Activated T-cell treated with anti-CD3 and anti-CD28 coated beads, Interleukin-2, amount 50 U/mL, for 72 hours (primary cell): ENCODE measurements around the gene PARD3B. TPM values are rescaled to one million over a fixed set of nuclear protein-coding genes. Genes with fewer than 3 reads are reported as not detected.

Experiments
- ATAC-seq, 2 donors: fragments of 150-1000 bp; cut with Tn5 transposase; replicated peaks in 1 of 2; 2 replicates each; pipeline ENCODE4 v1.10.0; 2021; ENCODE audit warnings: moderate library complexity in 2 of 2, mild to moderate bottlenecking in 1 of 2
- DNase-seq, 2 donors: peaks; one replicate each; pipeline ENCODE4 v3.0.0; 2021 to 2022; ENCODE audit warnings: mixed read lengths in 1 of 2
- H3K27ac Mint-ChIP-seq: one replicate; pipeline ENCODE4 v1.8.0; 2022; ENCODE audit warnings: mild to moderate bottlenecking, moderate library complexity, mixed read lengths
- H3K27me3 Mint-ChIP-seq: one replicate; pipeline ENCODE4 v1.8.0; 2022; ENCODE audit warnings: low read depth, mixed read lengths
- H3K36me3 Mint-ChIP-seq, 2 donors: one replicate each; pipeline ENCODE4 v1.8.0; 2022; ENCODE audit warnings: mixed read lengths in 2 of 2, mild to moderate bottlenecking in 1 of 2; ENCODE audit not compliant: insufficient read depth in 2 of 2
- H3K4me1 Mint-ChIP-seq: one replicate; pipeline ENCODE4 v1.8.0; 2022; ENCODE audit warnings: low read depth, mixed read lengths
- H3K4me3 Mint-ChIP-seq, 2 donors: one replicate each; pipeline ENCODE4 v1.8.0; 2022; ENCODE audit warnings: mild to moderate bottlenecking in 2 of 2, mixed read lengths in 2 of 2, moderate library complexity in 2 of 2
- H3K9me3 Mint-ChIP-seq, 2 donors: one replicate each; pipeline ENCODE4 v1.8.0; 2022; ENCODE audit warnings: mixed read lengths in 2 of 2
- total RNA-seq, 2 donors: library from RNA; stranded (reverse); gene quantifications; one replicate each; pipeline ENCODE4 v1.2.3, GENCODE V29; 2022

The PARD3B gene
- total RNA-seq, 2 donors from 2014 or later = 0.74 to 0.96 TPM

DNA sequence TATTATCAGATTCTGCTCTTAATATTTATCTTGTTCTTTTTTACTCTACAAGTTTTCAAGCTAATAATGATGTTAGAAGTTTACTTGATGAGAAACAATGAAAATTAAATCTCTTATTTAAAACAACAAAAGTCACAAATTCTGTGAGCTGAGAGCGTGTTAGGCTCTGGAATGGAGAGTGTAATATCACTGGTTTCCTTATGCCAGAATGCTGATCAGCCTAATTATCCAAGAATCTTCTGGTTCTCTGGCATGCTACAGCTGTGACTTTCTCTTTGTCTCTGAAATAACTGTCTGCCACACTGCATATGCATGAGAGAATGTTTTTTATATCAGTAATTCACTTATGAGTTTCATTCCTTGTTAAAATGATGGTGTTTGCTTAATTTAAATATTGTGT, 236.7 kb downstream of the PARD3B start:
- Mint-ChIP-seq H3K4me1 (no peaks in the 10 kb centered on the region), H3K9me3 (no peaks in the 10 kb centered on the region), H3K27ac (no peak overlapping the region), H3K36me3 (no peaks in the 10 kb centered on the region), H3K4me3 (no peak overlapping the region), H3K27me3 (no peaks in the 10 kb centered on the region)
- no peak for ATAC-seq
- DNase-seq = no peak

DNA sequence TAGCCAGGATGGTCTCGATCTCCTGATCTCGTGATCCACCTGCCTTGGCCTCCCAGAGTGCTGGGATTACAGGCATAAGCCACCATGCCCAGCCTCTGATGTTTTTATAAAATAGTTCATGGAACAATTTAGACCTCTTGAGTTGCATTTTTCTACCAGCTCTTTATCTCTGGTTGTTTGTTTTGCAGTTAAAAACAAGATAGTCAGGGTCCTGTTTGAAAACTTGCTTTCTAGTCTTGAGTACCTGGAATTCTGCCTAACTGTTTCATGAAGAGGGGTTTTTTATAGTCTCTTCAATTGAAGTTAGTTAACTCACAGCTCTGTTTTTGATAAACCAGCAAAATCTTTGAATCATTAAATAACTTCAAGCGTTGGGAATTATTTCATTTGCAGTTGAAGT, 244.8 kb downstream of the PARD3B start:
- DNase-seq = no peak
- Mint-ChIP-seq H3K27ac (no peak overlapping the region), H3K4me3 (no peak overlapping the region), H3K36me3 (no peaks in the 10 kb centered on the region), H3K9me3 (no peaks in the 10 kb centered on the region), H3K27me3 (no peaks in the 10 kb centered on the region), H3K4me1 (no peaks in the 10 kb centered on the region)
- ATAC-seq = no peak

DNA sequence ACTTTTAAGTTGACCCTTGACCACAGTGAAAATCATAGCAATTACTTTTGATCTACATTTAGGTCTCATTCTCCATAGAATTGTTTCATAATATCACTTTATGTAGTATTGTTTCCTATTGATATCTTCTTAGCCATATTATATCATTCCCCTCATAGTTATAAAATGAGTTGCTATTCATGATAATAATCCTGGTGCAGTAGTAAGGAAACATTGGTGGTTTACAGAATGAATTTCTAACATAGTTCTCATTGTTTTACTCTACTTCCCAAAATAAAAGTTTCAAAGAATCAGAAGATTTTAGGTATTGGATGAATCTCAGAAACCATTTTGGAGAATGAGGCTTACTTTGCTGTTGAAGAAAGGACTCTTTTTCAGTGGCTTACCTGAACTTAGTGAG, 246.0 kb downstream of the PARD3B start:
- no peaks in the 10 kb centered on the region for H3K36me3 Mint-ChIP-seq
- no peaks in the 10 kb centered on the region for H3K4me1 Mint-ChIP-seq
- ATAC-seq = no peak

DNA sequence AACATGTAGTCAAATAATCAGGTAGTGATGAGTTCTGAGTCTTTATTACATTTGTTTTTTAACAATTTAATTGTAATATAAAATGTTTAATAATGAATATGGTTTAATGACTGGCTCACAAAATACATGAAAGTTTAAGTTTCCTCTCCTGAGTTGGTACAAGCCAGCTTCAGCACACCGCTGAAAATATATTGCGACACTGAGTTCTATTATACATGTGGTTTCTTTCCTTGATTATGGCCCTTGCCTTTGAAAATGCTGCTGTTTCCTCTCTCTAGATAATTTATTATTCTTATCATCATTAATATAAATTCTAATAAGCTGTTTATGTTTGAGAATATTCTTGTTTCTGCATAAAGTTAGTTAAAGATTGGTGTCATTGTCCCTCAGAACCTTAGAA, 249.3 kb downstream of the PARD3B start:
- no peaks in the 10 kb centered on the region for H3K27me3 Mint-ChIP-seq
- DNase-seq (no peak), ATAC-seq (no peak)
- H3K36me3 Mint-ChIP-seq = no peaks in the 10 kb centered on the region
- no peak overlapping the region for H3K4me3 Mint-ChIP-seq
- H3K9me3 Mint-ChIP-seq = no peaks in the 10 kb centered on the region
- no peaks in the 10 kb centered on the region for H3K4me1 Mint-ChIP-seq
- no peak overlapping the region for H3K27ac Mint-ChIP-seq

More for the DNA sequence above, 246.0 kb downstream of the PARD3B start:
- DNase-seq = no peak
- Mint-ChIP-seq H3K4me3 (no peak overlapping the region), H3K27ac (no peak overlapping the region), H3K9me3 (no peaks in the 10 kb centered on the region), H3K27me3 (no peaks in the 10 kb centered on the region)

DNA sequence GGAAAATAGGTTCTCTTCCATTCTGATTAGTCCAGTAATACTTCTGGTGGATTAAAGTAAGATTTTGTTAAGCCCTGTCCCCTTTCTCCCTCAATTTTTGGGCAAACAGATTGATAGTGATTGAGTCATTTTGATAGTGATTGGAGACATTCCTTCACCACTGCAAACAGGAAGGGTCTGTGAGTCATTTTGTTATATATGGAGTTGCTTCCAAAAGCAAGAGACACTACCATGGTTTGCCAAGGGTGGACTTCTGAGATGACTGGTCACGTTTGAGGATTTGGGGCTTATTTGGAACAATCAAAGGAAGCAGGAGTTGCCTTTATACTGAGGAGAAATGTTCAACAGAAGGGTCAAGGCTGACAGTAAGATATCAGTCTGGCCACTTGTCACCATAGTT, 249.9 kb downstream of the PARD3B start:
- H3K27me3 Mint-ChIP-seq = no peaks in the 10 kb centered on the region
- DNase-seq (no peak), ATAC-seq (no peak)
- H3K9me3 Mint-ChIP-seq = no peaks in the 10 kb centered on the region
- no peak overlapping the region for H3K27ac Mint-ChIP-seq
- no peaks in the 10 kb centered on the region for H3K4me1 Mint-ChIP-seq
- no peaks in the 10 kb centered on the region for H3K36me3 Mint-ChIP-seq
- H3K4me3 Mint-ChIP-seq = no peak overlapping the region

DNA sequence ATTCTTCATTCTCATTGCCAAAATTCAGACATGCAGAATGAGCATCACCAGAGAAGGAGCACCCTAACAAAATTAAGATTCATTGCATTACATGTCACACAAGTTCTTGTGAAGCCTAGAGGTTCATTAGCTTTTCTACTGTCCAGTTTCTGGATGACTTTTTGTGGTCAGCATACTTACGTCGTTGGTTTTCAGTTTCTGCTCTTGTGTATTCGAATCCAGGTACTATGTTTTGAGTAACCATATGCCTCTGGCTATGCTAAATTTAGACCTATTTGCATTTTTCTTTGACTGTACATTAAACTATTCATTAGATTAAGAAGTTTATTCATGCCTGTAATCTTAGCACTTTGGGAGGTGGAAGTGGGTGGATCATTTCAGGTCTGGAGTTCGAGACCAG, 251.3 kb downstream of the PARD3B start:
- H3K27ac Mint-ChIP-seq = no peak overlapping the region
- ATAC-seq (no peak), DNase-seq (no peak)
- H3K4me1 Mint-ChIP-seq = no peaks in the 10 kb centered on the region
- H3K27me3 Mint-ChIP-seq = no peaks in the 10 kb centered on the region
- no peak overlapping the region for H3K4me3 Mint-ChIP-seq
- H3K9me3 Mint-ChIP-seq = no peaks in the 10 kb centered on the region
- H3K36me3 Mint-ChIP-seq = no peaks in the 10 kb centered on the region

DNA sequence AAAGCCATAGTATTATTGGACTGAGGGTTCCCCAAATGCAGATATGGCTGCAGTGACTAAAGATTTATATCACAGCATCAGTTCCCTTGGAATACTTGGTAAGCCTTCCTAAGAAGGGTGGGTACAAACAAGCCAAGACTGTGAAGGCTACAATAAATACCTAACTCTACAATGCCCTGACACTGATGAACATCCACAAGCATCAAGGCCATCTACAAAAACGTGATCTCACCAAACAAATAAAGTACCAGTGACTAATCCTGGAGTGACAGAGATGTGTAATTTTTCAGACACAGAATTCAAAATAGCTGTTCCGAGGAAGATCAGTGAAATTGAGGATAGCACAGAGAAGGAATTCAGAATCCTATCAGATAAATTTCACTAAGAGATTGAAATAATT, 254.5 kb downstream of the PARD3B start:
- Mint-ChIP-seq H3K4me1 (peaks cover 7% of the 10 kb centered on the region), H3K36me3 (no peaks in the 10 kb centered on the region), H3K4me3 (no peak overlapping the region), H3K27ac (no peak overlapping the region), H3K27me3 (no peaks in the 10 kb centered on the region), H3K9me3 (peaks cover 3% of the 10 kb centered on the region in 2 donors)
- ATAC-seq (no peak), DNase-seq (no peak)

DNA sequence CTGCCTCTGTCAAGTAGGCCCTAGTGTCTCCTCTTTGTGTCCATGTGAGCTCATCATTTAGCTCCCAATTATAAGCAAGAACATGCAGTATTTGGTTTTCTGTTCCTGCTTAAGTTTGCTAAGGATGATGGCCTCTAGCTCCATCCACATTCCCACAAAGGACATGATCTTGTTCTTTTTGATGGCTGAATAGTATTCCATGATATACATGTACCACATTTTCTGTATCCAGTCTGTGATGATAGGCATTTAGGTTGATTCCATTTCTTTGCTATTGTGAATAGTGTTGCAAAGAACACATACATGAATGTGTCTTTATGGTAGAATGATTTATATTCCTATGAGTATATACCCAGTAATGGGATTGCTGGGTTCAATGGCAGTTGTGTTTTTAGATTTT, 263.2 kb downstream of the PARD3B start:
- H3K27me3 Mint-ChIP-seq = no peaks in the 10 kb centered on the region
- peaks cover 3% of the 10 kb centered on the region for H3K4me1 Mint-ChIP-seq
- no peak overlapping the region for H3K27ac Mint-ChIP-seq
- peaks cover 0 to 9% of the 10 kb centered on the region in 2 donors for H3K36me3 Mint-ChIP-seq
- DNase-seq (no peak), ATAC-seq (no peak)
- H3K4me3 Mint-ChIP-seq = no peak overlapping the region
- H3K9me3 Mint-ChIP-seq = peaks cover 20 to 26% of the 10 kb centered on the region in 2 donors

DNA sequence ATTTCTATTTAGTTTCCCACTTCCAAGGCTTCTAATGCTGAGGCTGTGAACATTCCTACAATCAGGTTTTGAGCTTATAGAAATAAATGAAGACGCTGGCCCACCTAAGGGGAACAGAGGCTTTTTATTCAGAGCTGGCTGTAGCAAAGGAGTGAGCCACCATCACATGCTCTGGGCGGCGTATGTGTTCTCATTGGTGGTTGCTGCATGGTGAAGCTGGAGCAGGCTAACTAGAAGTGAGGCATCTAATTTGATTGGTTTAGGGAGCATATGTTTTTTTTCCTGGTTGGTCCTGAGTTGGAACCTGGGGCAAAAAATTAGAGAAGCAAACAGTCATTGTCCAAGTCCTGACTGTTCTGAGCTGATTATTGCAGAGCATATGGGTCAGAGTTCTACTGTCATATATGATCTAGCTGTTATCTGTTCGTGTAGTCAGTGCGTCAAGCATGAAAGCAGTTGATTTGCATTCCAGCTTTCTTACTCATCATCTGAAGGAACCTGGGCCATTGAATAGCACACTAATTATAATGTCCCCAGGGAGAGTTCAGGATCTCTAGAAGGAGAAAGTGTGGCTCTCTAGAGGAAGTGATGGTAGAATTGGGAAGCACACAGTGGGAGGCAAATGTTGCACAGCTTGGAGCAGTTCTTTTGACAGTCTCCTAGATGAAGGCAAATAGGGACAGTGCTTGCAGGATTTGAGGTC, 279.6 kb downstream of the PARD3B start:
- Mint-ChIP-seq H3K27me3 (no peaks in the 10 kb centered on the region), H3K27ac (no peak overlapping the region), H3K4me3 (no peak overlapping the region), H3K9me3 (peaks cover under 1 to 4% of the 10 kb centered on the region in 2 donors), H3K36me3 (peaks cover 3 to 5% of the 10 kb centered on the region in 2 donors), H3K4me1 (no peaks in the 10 kb centered on the region)
- ATAC-seq (no peak), DNase-seq (no peak)

DNA sequence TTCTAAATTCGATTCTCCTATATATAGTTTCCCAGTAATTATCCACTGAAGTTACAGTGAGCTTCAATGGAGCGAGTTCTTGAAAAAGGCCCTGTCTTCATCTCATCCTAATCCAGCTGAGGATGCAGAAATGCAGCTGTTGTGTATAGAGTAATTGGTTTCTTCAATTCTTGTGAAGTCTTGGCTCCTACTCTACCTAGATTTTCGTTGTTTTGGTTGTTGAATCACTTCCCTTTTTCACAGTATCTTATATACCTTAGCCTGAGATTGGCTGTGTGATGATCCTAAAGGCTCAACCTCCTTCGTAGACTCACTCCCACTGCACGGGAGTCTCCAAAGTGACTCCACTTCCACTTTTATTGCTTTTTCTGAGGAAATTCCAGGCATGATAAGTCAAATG, 280.4 kb downstream of the PARD3B start:
- Mint-ChIP-seq H3K27me3 (no peaks in the 10 kb centered on the region), H3K4me1 (no peaks in the 10 kb centered on the region), H3K36me3 (peaks cover 3 to 5% of the 10 kb centered on the region in 2 donors), H3K9me3 (peaks cover 2 to 4% of the 10 kb centered on the region in 2 donors), H3K27ac (no peak overlapping the region), H3K4me3 (no peak overlapping the region)
- ATAC-seq (no peak), DNase-seq (no peak)

DNA sequence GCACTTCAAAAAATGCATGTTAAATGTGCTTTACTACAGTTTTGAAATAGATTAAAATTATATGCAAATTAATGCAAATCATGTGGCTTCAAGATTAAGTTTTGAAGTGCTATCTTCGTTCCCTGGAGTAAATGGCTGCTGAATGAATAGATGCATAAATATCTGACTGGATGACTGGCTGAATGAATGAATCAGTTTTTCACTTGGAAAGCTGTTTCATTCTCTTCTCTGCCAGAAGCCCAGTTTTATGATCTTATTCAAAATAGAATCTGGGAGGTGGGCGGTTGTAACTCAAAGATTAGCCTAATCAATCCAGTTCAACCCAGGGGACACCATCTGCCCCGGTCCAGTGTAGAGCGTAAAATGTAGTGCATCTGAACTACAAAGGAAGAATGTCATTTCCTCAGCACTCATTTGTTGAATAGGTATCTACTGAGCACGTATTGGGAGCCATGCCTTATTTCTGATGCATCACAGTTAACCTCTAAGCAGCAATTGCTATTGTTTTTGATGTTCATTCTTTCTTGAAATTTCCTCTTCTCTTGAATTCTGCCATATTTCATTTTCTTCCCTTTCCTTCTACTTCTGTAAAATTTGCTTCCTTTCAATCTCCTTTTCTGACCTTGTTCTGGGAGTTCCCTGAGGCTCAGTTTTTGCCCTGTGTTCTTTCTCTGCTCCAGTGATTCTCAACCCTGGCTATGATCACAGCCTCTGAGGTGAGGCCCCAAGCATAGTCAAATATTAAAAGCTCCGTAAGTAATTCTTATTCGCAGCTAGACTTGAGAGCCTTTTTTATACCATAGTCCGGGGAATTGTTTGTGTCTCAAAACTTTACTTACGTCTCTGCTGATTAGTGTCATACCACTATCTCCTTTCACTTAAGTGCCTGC, 282.7 kb downstream of the PARD3B start:
- no peaks in the 10 kb centered on the region for H3K4me1 Mint-ChIP-seq
- peaks cover 2% of the 10 kb centered on the region in 2 donors for H3K9me3 Mint-ChIP-seq
- no peak overlapping the region for H3K4me3 Mint-ChIP-seq
- H3K36me3 Mint-ChIP-seq = peaks cover 1 to 3% of the 10 kb centered on the region in 2 donors
- ATAC-seq (no peak), DNase-seq (no peak)
- H3K27me3 Mint-ChIP-seq = no peaks in the 10 kb centered on the region
- no peak overlapping the region for H3K27ac Mint-ChIP-seq

DNA sequence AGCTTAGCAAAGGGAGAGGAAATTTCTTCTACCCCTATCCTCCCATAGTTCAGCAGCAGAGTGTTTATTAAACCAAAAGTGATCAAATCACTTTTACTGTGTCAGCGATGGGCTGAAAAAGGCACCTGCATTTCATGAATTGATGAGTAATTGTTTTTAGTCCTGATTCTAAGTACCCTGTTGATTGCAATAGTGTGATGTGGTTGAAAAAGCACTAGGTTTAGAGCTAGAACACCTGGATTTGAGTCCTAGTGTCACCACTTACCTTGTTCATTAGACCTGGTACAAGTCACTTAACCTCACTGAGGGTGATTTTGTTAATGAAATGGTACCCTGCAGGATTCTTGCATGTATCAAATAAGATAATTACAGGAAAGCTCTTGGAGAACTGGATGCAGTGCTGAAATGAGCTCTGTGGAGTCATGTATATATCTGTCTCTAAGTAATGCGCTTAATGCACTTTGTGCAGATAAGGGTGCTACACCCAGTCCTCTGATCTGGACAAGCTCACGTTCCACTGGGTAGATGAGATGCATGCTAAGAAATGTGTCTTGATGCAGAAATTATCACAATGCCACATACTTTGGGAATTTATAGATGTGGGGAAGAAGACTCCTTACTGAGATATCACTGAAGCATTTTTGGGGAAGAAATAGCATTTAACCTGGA, 289.6 kb downstream of the PARD3B start:
- no peak for DNase-seq
- Mint-ChIP-seq H3K4me1 (no peaks in the 10 kb centered on the region), H3K9me3 (peaks cover 2% of the 10 kb centered on the region in 2 donors), H3K27ac (no peak overlapping the region), H3K36me3 (peaks cover 0 to 1% of the 10 kb centered on the region in 2 donors), H3K27me3 (no peaks in the 10 kb centered on the region), H3K4me3 (no peak overlapping the region)
- no peak for ATAC-seq

DNA sequence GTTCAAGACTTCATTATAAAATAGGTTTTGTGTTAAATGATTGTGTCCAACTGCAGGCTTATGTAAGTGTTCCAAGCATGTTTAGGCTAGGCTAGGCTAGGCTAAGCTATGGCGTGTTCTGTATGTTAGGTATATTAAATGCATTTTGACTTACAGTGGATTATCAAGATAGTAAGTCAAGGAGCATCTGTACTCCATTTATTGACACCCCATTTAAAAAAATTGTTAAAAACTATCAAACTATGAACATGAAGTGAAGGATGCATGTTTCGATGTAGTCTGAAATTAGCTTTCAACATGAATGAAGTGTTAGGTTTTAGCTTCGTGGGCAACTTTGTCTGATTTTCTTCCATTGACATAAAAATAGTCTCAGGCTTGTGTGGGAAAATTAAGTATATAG, 290.5 kb downstream of the PARD3B start:
- DNase-seq = no peak
- Mint-ChIP-seq H3K4me3 (no peak overlapping the region), H3K27ac (no peak overlapping the region), H3K9me3 (peaks cover 0 to 2% of the 10 kb centered on the region in 2 donors), H3K27me3 (no peaks in the 10 kb centered on the region), H3K36me3 (no peaks in the 10 kb centered on the region), H3K4me1 (peaks cover 6% of the 10 kb centered on the region)
- ATAC-seq = no peak
